ENCODE results near the gene PAPSS2. TPM values are rescaled to one million over a fixed set of nuclear protein-coding genes. Genes with fewer than 3 reads are reported as not detected.

PAPSS2 gene
- total RNA-seq, 1 donor from 2014 or later = 210 TPM

GRCh38 chr10:87715552-87716347, 56.1 kb downstream of the PAPSS2 start:
- Histone ChIP-seq H3K27ac (peak overlapping the region; percentile 59), H3K9me3 (no peaks in the 10 kb centered on the region), H3K4me3 (no peak overlapping the region), H3K4me1 (peaks cover 17% of the 10 kb centered on the region), H3K27me3 (no peaks in the 10 kb centered on the region), H3K36me3 (peaks cover 68% of the 10 kb centered on the region)
- intact Hi-C loops (cut with DNase I) = loop anchor here (10.0 kb wide), 1 partner anchor 51 kb away; no protein-coding TSS in a partner anchor
- DNase-seq (no peak), ATAC-seq (peak; percentile 30)
- TF ChIP-seq CTCF (IDR thresholded peaks at IDR 0.05) = no peak

GRCh38 chr10:87716348-87716670, 56.6 kb downstream of the PAPSS2 start:
- intact Hi-C loops (cut with DNase I) = loop anchor here (10.0 kb wide), 1 partner anchor 52 kb away; no protein-coding TSS in a partner anchor

GRCh38 chr10:87720665-87721064, 61.0 kb downstream of the PAPSS2 start:
- H3K4me3 ChIP-seq = no peak overlapping the region
- H3K4me1 ChIP-seq = peaks cover 26% of the 10 kb centered on the region
- intact Hi-C loops (cut with DNase I) = no loop called here
- peak overlapping the region; percentile 51 for H3K27ac ChIP-seq
- no peaks in the 10 kb centered on the region for H3K27me3 ChIP-seq
- ATAC-seq = no peak
- H3K9me3 ChIP-seq = no peaks in the 10 kb centered on the region
- no peak for TF ChIP-seq CTCF (IDR thresholded peaks at IDR 0.05)
- no peak for DNase-seq
- peaks cover 46% of the 10 kb centered on the region for H3K36me3 ChIP-seq

More at GRCh38 chr10:87716348-87716670, 56.6 kb downstream of the PAPSS2 start:
- peak overlapping the region; percentile 59 for H3K27ac ChIP-seq
- DNase-seq (no peak), ATAC-seq (peak; percentile 47)
- no peaks in the 10 kb centered on the region for H3K9me3 ChIP-seq
- H3K4me3 ChIP-seq = no peak overlapping the region
- peaks cover 65% of the 10 kb centered on the region for H3K36me3 ChIP-seq
- no peaks in the 10 kb centered on the region for H3K27me3 ChIP-seq
- no peak for TF ChIP-seq CTCF (IDR thresholded peaks at IDR 0.05)
- H3K4me1 ChIP-seq = peaks cover 17% of the 10 kb centered on the region

- no peak for DNase-seq
- Histone ChIP-seq H3K27me3 (no peaks in the 10 kb centered on the region), H3K27ac (peak overlapping the region; percentile 51), H3K4me1 (peaks cover 15% of the 10 kb centered on the region), H3K9me3 (no peaks in the 10 kb centered on the region), H3K4me3 (no peak overlapping the region), H3K36me3 (peaks cover 37% of the 10 kb centered on the region)
- TF ChIP-seq CTCF (IDR thresholded peaks at IDR 0.05) = no peak
- intact Hi-C loops (cut with DNase I) = no loop called here
- no peak for ATAC-seq
Measured at GRCh38 chr10:87721781-87722180, 62.1 kb downstream of the PAPSS2 start.

- Histone ChIP-seq H3K27me3 (no peaks in the 10 kb centered on the region), H3K36me3 (peaks cover 37% of the 10 kb centered on the region), H3K9me3 (no peaks in the 10 kb centered on the region), H3K4me1 (peaks cover 15% of the 10 kb centered on the region), H3K27ac (no peak overlapping the region), H3K4me3 (no peak overlapping the region)
- intact Hi-C loops (cut with DNase I) = no loop called here
- DNase-seq (no peak), ATAC-seq (no peak)
- TF ChIP-seq CTCF (IDR thresholded peaks at IDR 0.05) = no peak
Measured at GRCh38 chr10:87722716-87723115, 63.0 kb downstream of the PAPSS2 start.

All from upper lobe of right lung (tissue), 1 donor.